ENCODE results near the gene SGCA. TPM values are rescaled to one million over a fixed set of nuclear protein-coding genes. Genes with fewer than 3 reads are reported as not detected.
A peak's percentile ranks its signal among the peaks of the same experiment; 100 is the strongest.

The SGCA gene
- total RNA-seq, 1 donor from 2014 or later, result not detected

GRCh38 chr17:50122945-50123344, 42.9 kb upstream of the SGCA start:
- H3K27me3 ChIP-seq (ENCODE audit: control insufficient read depth, insufficient read depth, low read length), result no peaks in the 10 kb centered on the region
- no peak for DNase-seq (ENCODE audit: low read depth)
- TF ChIP-seq, protein P1, sequence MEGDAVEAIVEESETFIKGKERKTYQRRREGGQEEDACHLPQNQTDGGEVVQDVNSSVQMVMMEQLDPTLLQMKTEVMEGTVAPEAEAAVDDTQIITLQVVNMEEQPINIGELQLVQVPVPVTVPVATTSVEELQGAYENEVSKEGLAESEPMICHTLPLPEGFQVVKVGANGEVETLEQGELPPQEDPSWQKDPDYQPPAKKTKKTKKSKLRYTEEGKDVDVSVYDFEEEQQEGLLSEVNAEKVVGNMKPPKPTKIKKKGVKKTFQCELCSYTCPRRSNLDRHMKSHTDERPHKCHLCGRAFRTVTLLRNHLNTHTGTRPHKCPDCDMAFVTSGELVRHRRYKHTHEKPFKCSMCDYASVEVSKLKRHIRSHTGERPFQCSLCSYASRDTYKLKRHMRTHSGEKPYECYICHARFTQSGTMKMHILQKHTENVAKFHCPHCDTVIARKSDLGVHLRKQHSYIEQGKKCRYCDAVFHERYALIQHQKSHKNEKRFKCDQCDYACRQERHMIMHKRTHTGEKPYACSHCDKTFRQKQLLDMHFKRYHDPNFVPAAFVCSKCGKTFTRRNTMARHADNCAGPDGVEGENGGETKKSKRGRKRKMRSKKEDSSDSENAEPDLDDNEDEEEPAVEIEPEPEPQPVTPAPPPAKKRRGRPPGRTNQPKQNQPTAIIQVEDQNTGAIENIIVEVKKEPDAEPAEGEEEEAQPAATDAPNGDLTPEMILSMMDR (IDR thresholded peaks at IDR 0.05; ENCODE audit: insufficient read depth, low read length, poor library complexity, severe bottlenecking), result no peak
- no peaks in the 10 kb centered on the region for H3K36me3 ChIP-seq (ENCODE audit: control insufficient read depth, insufficient read depth, low read length)
- H3K4me3 ChIP-seq (ENCODE audit: low read depth, low read length), result no peak overlapping the region

DNA sequence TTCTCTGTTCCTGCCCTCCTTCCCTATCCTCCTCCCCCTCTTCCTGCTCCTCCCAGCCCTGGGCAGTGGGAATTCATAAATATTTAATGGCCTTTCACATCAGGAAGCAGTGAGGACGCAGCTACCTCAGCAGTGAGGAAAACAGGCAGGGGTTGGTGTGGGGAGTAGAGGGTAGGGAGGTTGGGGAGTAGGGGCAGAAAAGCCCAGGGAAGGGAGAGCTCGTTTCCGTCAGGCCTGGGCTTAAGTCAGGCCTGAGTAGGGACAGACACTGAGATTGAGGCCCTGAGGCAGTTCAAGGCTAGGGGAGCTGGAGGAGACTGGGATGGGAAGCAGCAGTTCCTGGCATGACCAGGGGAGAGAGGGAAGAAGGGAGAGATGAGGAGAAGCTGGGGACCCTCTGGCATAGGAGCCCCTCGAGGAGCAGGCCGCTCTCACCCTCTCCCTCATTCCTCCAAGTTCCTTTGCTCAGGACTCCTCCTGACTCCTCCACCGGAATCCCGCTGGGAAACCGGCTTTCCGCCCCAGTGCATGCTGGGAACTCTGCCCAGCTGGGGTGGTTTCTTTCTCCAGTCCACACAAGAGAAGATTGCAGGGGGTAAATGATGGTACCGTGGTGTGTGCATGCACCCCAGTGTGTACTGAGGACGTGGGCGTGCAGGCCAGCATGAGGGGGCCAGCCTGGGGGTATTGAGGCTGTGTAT, 42.0 kb upstream of the SGCA start:
- Histone ChIP-seq H3K27me3 (ENCODE audit: control insufficient read depth, insufficient read depth, low read length) (no peaks in the 10 kb centered on the region), H3K36me3 (ENCODE audit: control insufficient read depth, insufficient read depth, low read length) (no peaks in the 10 kb centered on the region), H3K4me3 (ENCODE audit: low read depth, low read length) (no peak overlapping the region)
- TF ChIP-seq, protein P1 (IDR thresholded peaks at IDR 0.05; ENCODE audit: insufficient read depth, low read length, poor library complexity, severe bottlenecking), result no peak
- DNase-seq (ENCODE audit: low read depth), result no peak

GRCh38 chr17:50125420-50125997, 40.3 kb upstream of the SGCA start:
- DNase-seq (ENCODE audit: low read depth), result no peak
- Histone ChIP-seq H3K4me3 (ENCODE audit: low read depth, low read length) (no peak overlapping the region), H3K36me3 (ENCODE audit: control insufficient read depth, insufficient read depth, low read length) (no peaks in the 10 kb centered on the region), H3K27me3 (ENCODE audit: control insufficient read depth, insufficient read depth, low read length) (no peaks in the 10 kb centered on the region)
- TF ChIP-seq, protein P1 (IDR thresholded peaks at IDR 0.05; ENCODE audit: insufficient read depth, low read length, poor library complexity, severe bottlenecking), result no peak

DNA sequence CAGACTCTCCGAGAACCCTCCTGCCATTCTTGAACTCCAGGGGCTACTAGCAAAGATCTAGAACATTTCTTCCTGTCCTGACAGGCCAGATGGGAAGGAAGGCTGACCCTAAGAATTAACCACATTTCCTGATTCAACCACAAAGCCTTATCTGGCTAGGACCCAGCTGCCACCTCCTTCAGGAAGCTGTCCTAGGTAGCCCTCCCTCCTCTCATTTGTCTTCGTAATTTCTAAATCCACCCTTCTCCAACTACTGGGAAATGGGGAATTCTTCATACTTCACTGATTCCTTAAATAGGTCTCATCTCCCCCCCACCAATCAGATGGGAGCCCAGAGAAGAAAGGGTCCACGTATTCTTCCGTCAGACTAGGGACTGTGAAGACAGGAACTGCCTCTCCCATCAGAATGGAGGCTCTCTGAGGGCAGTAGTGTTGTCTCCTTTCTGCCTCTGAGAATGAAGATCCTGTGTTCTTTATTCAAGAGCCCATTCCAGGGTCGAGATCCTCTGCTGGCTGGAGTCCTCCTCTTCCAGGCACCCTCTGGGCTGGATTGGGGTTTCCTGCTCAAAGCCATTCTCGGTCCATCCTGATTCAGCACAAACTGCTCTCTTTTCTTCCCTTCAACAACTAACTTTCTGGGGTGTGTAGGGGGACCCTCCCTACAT, 38.0 kb upstream of the SGCA start:
- DNase-seq (ENCODE audit: low read depth), result no peak
- H3K27me3 ChIP-seq (ENCODE audit: control insufficient read depth, insufficient read depth, low read length), result no peaks in the 10 kb centered on the region
- no peaks in the 10 kb centered on the region for H3K36me3 ChIP-seq (ENCODE audit: control insufficient read depth, insufficient read depth, low read length)

DNA sequence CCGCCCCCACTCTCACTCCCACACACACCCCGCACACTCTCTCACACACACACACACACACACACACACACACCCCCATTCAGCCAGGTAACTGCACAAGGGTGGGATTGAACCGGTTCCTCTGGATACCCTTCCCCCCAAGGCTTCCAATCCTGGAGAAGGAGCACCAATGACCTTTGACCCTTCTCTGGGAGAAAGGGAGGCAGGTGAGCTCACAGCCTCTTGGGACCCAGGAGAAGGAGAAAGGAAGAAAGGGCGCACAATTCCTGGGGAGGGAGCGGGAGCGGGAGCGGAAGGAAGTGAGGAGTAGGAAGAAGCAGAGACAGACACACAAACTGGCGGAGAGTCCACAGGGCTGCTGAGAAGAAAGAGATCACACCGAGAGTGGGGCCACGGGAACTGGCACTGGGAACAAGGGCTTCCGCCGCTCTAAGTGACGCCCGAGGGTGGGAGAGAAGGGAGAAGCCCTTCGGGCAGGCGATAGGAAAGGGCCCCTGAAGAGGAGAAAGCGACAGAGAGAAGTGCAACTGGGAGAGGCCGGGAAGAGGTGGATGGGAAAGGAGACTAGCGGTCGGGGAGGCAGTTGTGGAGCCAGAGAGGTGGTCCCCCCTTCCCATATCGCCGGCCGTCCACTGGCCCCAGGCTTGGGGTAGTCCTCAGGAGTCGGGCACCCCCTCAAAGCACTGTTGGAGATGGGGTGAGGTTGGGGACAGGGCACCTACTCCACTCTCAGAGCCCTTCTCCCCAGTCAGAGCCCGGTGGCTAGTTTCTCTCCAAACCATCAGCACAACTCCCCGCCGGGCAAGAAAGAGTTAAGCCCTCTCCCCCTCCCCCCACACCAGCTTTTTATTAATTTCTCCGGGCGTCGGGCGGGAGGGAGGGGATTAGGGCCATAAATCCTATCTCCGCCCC, 37.1 kb upstream of the SGCA start:
- no peak for DNase-seq (ENCODE audit: low read depth)
- H3K4me3 ChIP-seq (ENCODE audit: low read depth, low read length), result peak overlapping the region; percentile 43
- H3K36me3 ChIP-seq (ENCODE audit: control insufficient read depth, insufficient read depth, low read length), result no peaks in the 10 kb centered on the region
- TF ChIP-seq, protein P1 (IDR thresholded peaks at IDR 0.05; ENCODE audit: insufficient read depth, low read length, poor library complexity, severe bottlenecking), result no peak
- no peaks in the 10 kb centered on the region for H3K27me3 ChIP-seq (ENCODE audit: control insufficient read depth, insufficient read depth, low read length)

More for the DNA sequence above, 38.0 kb upstream of the SGCA start:
- H3K4me3 ChIP-seq (ENCODE audit: low read depth, low read length), result no peak overlapping the region
- TF ChIP-seq, protein P1 (IDR thresholded peaks at IDR 0.05; ENCODE audit: insufficient read depth, low read length, poor library complexity, severe bottlenecking), result no peak
